Measurements from ENCODE around the gene SORCS3.
A peak's percentile ranks its signal among the peaks of the same experiment; 100 is the strongest.

The SORCS3 gene

GRCh38 chr10:104824380-104825006 is 183.4 kb downstream of the SORCS3 start:
- Histone ChIP-seq H3K79me2 (ENCODE audit: insufficient read depth, low read length) (no peaks in the 10 kb centered on the region), H3K4me2 (ENCODE audit: insufficient read depth, low read length) (no peak overlapping the region), H3K27ac (ENCODE audit: low read length) (no peak overlapping the region), H3K36me3 (ENCODE audit: insufficient read depth, low read length) (no peaks in the 10 kb centered on the region), H3K4me3 (ENCODE audit: low read depth in 1 of 2, low read length in 2 of 2) (no peak overlapping the region), H2AFZ (ENCODE audit: low read depth, low read length) (no peak overlapping the region), H3K27me3 (ENCODE audit: insufficient read depth, low read length, poor library complexity) (no peaks in the 10 kb centered on the region), H4K20me1 (ENCODE audit: insufficient read depth, low read length) (no peaks in the 10 kb centered on the region), H3K4me1 (ENCODE audit: insufficient read depth, low read length) (no peaks in the 10 kb centered on the region), H3K9me3 (ENCODE audit: insufficient read depth, low read length, severe bottlenecking) (no peaks in the 10 kb centered on the region), H3K9ac (ENCODE audit: low read depth, low read length) (no peak overlapping the region)
- DNase-seq (peak; percentile 70), ATAC-seq (ENCODE audit: insufficient read depth, low read depth) (peak; percentile 75)
- TF ChIP-seq EZH2 (IDR thresholded peaks at IDR 0.05; ENCODE audit: borderline replicate concordance, low read depth, low read length, severe bottlenecking) (no peak), CTCF (IDR thresholded peaks at IDR 0.05; ENCODE audit: borderline replicate concordance, extremely low read depth, low read length, poor library complexity, severe bottlenecking) (no peak)

GRCh38 chr10:104831272-104831671 is 190.2 kb downstream of the SORCS3 start:
- no peak for ATAC-seq (ENCODE audit: insufficient read depth, low read depth)
- DNase-seq = no peak
- H3K9me3 ChIP-seq (ENCODE audit: insufficient read depth, low read length, severe bottlenecking) = no peaks in the 10 kb centered on the region

GRCh38 chr10:104834580-104834979 is 193.5 kb downstream of the SORCS3 start:
- H3K27me3 ChIP-seq (ENCODE audit: insufficient read depth, low read length, poor library complexity) = no peaks in the 10 kb centered on the region
- no peaks in the 10 kb centered on the region for H3K36me3 ChIP-seq (ENCODE audit: insufficient read depth, low read length)
- no peak overlapping the region for H3K9ac ChIP-seq (ENCODE audit: low read depth, low read length)
- TF ChIP-seq EZH2 (IDR thresholded peaks at IDR 0.05; ENCODE audit: borderline replicate concordance, low read depth, low read length, severe bottlenecking) = no peak
- TF ChIP-seq CTCF (IDR thresholded peaks at IDR 0.05; ENCODE audit: borderline replicate concordance, extremely low read depth, low read length, poor library complexity, severe bottlenecking) = no peak
- ATAC-seq (ENCODE audit: insufficient read depth, low read depth) (no peak), DNase-seq (no peak)
- no peaks in the 10 kb centered on the region for H4K20me1 ChIP-seq (ENCODE audit: insufficient read depth, low read length)
- no peaks in the 10 kb centered on the region for H3K4me1 ChIP-seq (ENCODE audit: insufficient read depth, low read length)
- H2AFZ ChIP-seq (ENCODE audit: low read depth, low read length) = no peak overlapping the region
- H3K9me3 ChIP-seq (ENCODE audit: insufficient read depth, low read length, severe bottlenecking) = no peaks in the 10 kb centered on the region
- no peak overlapping the region for H3K27ac ChIP-seq (ENCODE audit: low read length)
- H3K79me2 ChIP-seq (ENCODE audit: insufficient read depth, low read length) = no peaks in the 10 kb centered on the region
- H3K4me3 ChIP-seq (ENCODE audit: low read depth in 1 of 2, low read length in 2 of 2) = no peak overlapping the region
- H3K4me2 ChIP-seq (ENCODE audit: insufficient read depth, low read length) = no peak overlapping the region

More at GRCh38 chr10:104831272-104831671, 190.2 kb downstream of the SORCS3 start:
- H2AFZ ChIP-seq (ENCODE audit: low read depth, low read length) = no peak overlapping the region
- no peaks in the 10 kb centered on the region for H3K79me2 ChIP-seq (ENCODE audit: insufficient read depth, low read length)
- no peak overlapping the region for H3K9ac ChIP-seq (ENCODE audit: low read depth, low read length)
- no peaks in the 10 kb centered on the region for H3K4me1 ChIP-seq (ENCODE audit: insufficient read depth, low read length)
- H3K27ac ChIP-seq (ENCODE audit: low read length) = no peak overlapping the region
- no peaks in the 10 kb centered on the region for H4K20me1 ChIP-seq (ENCODE audit: insufficient read depth, low read length)
- no peak overlapping the region for H3K4me3 ChIP-seq (ENCODE audit: low read depth in 1 of 2, low read length in 2 of 2)
- no peak overlapping the region for H3K4me2 ChIP-seq (ENCODE audit: insufficient read depth, low read length)
- H3K36me3 ChIP-seq (ENCODE audit: insufficient read depth, low read length) = no peaks in the 10 kb centered on the region
- no peaks in the 10 kb centered on the region for H3K27me3 ChIP-seq (ENCODE audit: insufficient read depth, low read length, poor library complexity)
- TF ChIP-seq CTCF (IDR thresholded peaks at IDR 0.05; ENCODE audit: borderline replicate concordance, extremely low read depth, low read length, poor library complexity, severe bottlenecking) (no peak), EZH2 (IDR thresholded peaks at IDR 0.05; ENCODE audit: borderline replicate concordance, low read depth, low read length, severe bottlenecking) (no peak)
